GM23248 (cell line): ENCODE measurements around the gene PRKCE. TPM values are rescaled to one million over a fixed set of nuclear protein-coding genes. Genes with fewer than 3 reads are reported as not detected.

ENCODE experiments used
- DNase-seq: peaks from one replicate; pipeline ENCODE4 v3.0.0-alpha.2; 2015
- H2AFZ ChIP-seq: fragments of 200-600 bp; sonication (generic); 2 replicates; pipeline ENCODE4 v1.6.1; 2016; ENCODE audit warnings: antibody characterized with exemption
- H3F3A ChIP-seq: fragments of 200-600 bp; sonication (generic); 2 replicates; pipeline ENCODE4 v1.6.1; 2016; ENCODE audit warnings: mild to moderate bottlenecking, antibody characterized with exemption, mixed run types; ENCODE audit not compliant: insufficient read depth
- H3K27ac ChIP-seq: fragments of 200-600 bp; sonication (generic); 2 replicates; pipeline ENCODE4 v1.5.1; 2016; ENCODE audit warnings: mild to moderate bottlenecking
- H3K27me3 ChIP-seq: fragments of 200-600 bp; sonication (generic); replicated peaks from 2 replicates; pipeline ENCODE4 v1.6.1; 2016; ENCODE audit warnings: mild to moderate bottlenecking; ENCODE audit not compliant: insufficient read depth
- H3K36me3 ChIP-seq: fragments of 200-600 bp; sonication (generic); 2 replicates; pipeline ENCODE4 v1.6.1; 2016; ENCODE audit warnings: low read depth, mild to moderate bottlenecking
- H3K4me1 ChIP-seq: fragments of 200-600 bp; sonication (generic); 2 replicates; pipeline ENCODE4 v1.6.1; 2016; ENCODE audit warnings: mild to moderate bottlenecking; ENCODE audit not compliant: insufficient read depth
- H3K4me2 ChIP-seq: fragments of 200-600 bp; sonication (generic); one replicate; pipeline ENCODE4 v1.6.1; 2016; ENCODE audit warnings: mild to moderate bottlenecking; ENCODE audit not compliant: unreplicated experiment
- H3K4me3 ChIP-seq: fragments of 200-600 bp; sonication (generic); 2 replicates; pipeline ENCODE4 v1.5.1; 2016; ENCODE audit warnings: mild to moderate bottlenecking
- H3K79me2 ChIP-seq: fragments of 200-600 bp; sonication (generic); 2 replicates; pipeline ENCODE4 v1.6.1; 2016; ENCODE audit warnings: mild to moderate bottlenecking; ENCODE audit not compliant: insufficient read depth
- H3K9ac ChIP-seq: fragments of 200-600 bp; sonication (generic); 2 replicates; pipeline ENCODE4 v1.6.1; 2016; ENCODE audit warnings: mild to moderate bottlenecking
- H3K9me2 ChIP-seq: fragments of 200-600 bp; sonication (generic); 2 replicates; pipeline ENCODE4 v1.6.1; 2016; ENCODE audit warnings: mixed run types, mild to moderate bottlenecking, moderate library complexity; ENCODE audit not compliant: insufficient read depth
- H3K9me3 ChIP-seq: fragments of 200-600 bp; sonication (generic); one replicate; pipeline ENCODE4 v1.6.1; 2017; ENCODE audit warnings: low read depth
- H4K20me1 ChIP-seq: fragments of 200-600 bp; sonication (generic); 2 replicates; pipeline ENCODE4 v1.6.0; 2016; ENCODE audit not compliant: insufficient read depth
- EZH2 ChIP-seq: fragments of 200-600 bp; sonication (generic); IDR thresholded peaks from 2 replicates; pipeline ENCODE4 v1.6.1; 2018; ENCODE audit warnings: antibody characterized with exemption, mild to moderate bottlenecking; ENCODE audit not compliant: insufficient read depth, poor library complexity, severe bottlenecking
- EZH2phosphoT487 ChIP-seq: fragments of 200-600 bp; sonication (generic); IDR thresholded peaks from 2 replicates; pipeline ENCODE4 v1.6.1; 2018; ENCODE audit warnings: antibody characterized with exemption, moderate library complexity, mild to moderate bottlenecking, low read depth; ENCODE audit not compliant: insufficient read depth
- WGBS, 2 experiments: methylation state at CpG; one replicate each; pipeline ENCODE4 v1.1.6; 2015 to 2017; ENCODE audit warnings: low lambda C conversion rate in 2 of 2, low coverage in 1 of 2; ENCODE audit errors: missing lambda C conversion rate in 2 of 2; 5-methylcytosine and 5-hydroxymethylcytosine counted together
- in situ Hi-C: fragments of 300-500 bp; cut with MboI; formaldehyde crosslinking; loops from 2 replicates; pipeline ENCODE4 v1.15.0; 2020
- polyA plus RNA-seq: library from polyadenylated mRNA; unstranded; fragments of >200 nt; fragmentation: Nextera tagmentation; extraction: Ambion mirVana; gene quantifications from 2 replicates; pipeline ENCODE4 v1.2.1, GENCODE V29; 2016
- total RNA-seq: library from RNA; depleted of rRNA; stranded (reverse); fragments of >200 nt; shearing (Covaris generic); gene quantifications from 2 replicates; pipeline ENCODE4 v1.2.3, GENCODE V29; 2014

The PRKCE gene
- total and polyA plus RNA-seq, 2 experiments from 2014 or later = 5.9 to 7.0 TPM

- Histone ChIP-seq H3K27me3 (no peaks in the 10 kb centered on the region), H3F3A (peaks cover 11% of the 10 kb centered on the region; the same call in 1 of the 2 replicates), H4K20me1 (no peaks in the 10 kb centered on the region; the same call in 1 of the 2 replicates), H3K9me3 (no peaks in the 10 kb centered on the region), H3K9me2 (no peaks in the 10 kb centered on the region), H2AFZ (no peak overlapping the region), H3K9ac (no peak overlapping the region), H3K4me2 (no peak overlapping the region), H3K4me1 (peaks cover 13% of the 10 kb centered on the region), H3K4me3 (no peak overlapping the region), H3K79me2 (peaks cover 73% of the 10 kb centered on the region), H3K36me3 (no peaks in the 10 kb centered on the region), H3K27ac (no peak overlapping the region)
- DNase-seq = no peak
- 85 to 92% methylated on average over 1 of the region's 1 CpG for WGBS, 2 experiments
- no peak for TF ChIP-seq EZH2
- no peak for TF ChIP-seq EZH2phosphoT487
- in situ Hi-C loops = no loop called here
These were observed 57.7 kb downstream of the PRKCE start for GRCh38 chr2:45709137-45709536.

- DNase-seq = no peak
- no peak overlapping the region for H3K9ac ChIP-seq
- H3K36me3 ChIP-seq = no peaks in the 10 kb centered on the region
- H3K27me3 ChIP-seq = no peaks in the 10 kb centered on the region
- H3K27ac ChIP-seq = no peak overlapping the region
- TF ChIP-seq EZH2 (no peak), EZH2phosphoT487 (no peak)
- H4K20me1 ChIP-seq = no peaks in the 10 kb centered on the region; the same call in 1 of the 2 replicates
- no peak overlapping the region for H3K4me2 ChIP-seq
- in situ Hi-C loops = no loop called here
- H3K9me2 ChIP-seq = no peaks in the 10 kb centered on the region
- no peak overlapping the region for H2AFZ ChIP-seq
- 85 to 89% methylated on average over 3 of the region's 3 CpGs for WGBS, 2 experiments
- H3K9me3 ChIP-seq = no peaks in the 10 kb centered on the region
- H3K79me2 ChIP-seq = peaks cover 67% of the 10 kb centered on the region
- H3K4me3 ChIP-seq = no peak overlapping the region
- peaks cover 11% of the 10 kb centered on the region; the same call in 1 of the 2 replicates for H3F3A ChIP-seq
- H3K4me1 ChIP-seq = peaks cover 13% of the 10 kb centered on the region
These were observed 59.0 kb downstream of the PRKCE start for GRCh38 chr2:45710468-45710867.

GRCh38 chr2:45711224-45711623 lies 59.7 kb downstream of the PRKCE start:
- H3K27ac ChIP-seq = no peak overlapping the region
- H3K79me2 ChIP-seq = peaks cover 69% of the 10 kb centered on the region
- WGBS, 2 experiments = 94 to 98% methylated on average over 2 of the region's 2 CpGs
- peaks cover 8% of the 10 kb centered on the region for H3K4me1 ChIP-seq
- H3K9me3 ChIP-seq = no peaks in the 10 kb centered on the region
- no peaks in the 10 kb centered on the region; the same call in 1 of the 2 replicates for H4K20me1 ChIP-seq
- no peak for DNase-seq
- no peaks in the 10 kb centered on the region for H3K9me2 ChIP-seq
- H3K9ac ChIP-seq = no peak overlapping the region
- no peak overlapping the region for H3K4me2 ChIP-seq
- no peaks in the 10 kb centered on the region for H3K27me3 ChIP-seq
- H3K4me3 ChIP-seq = no peak overlapping the region
- no peak overlapping the region for H2AFZ ChIP-seq
- H3F3A ChIP-seq = peaks cover 8% of the 10 kb centered on the region; the same call in 1 of the 2 replicates
- in situ Hi-C loops = no loop called here
- no peak for TF ChIP-seq EZH2phosphoT487
- no peak for TF ChIP-seq EZH2
- H3K36me3 ChIP-seq = no peaks in the 10 kb centered on the region

GRCh38 chr2:45712570-45712969 lies 61.1 kb downstream of the PRKCE start:
- Histone ChIP-seq H3K27ac (no peak overlapping the region), H2AFZ (no peak overlapping the region), H3K4me2 (no peak overlapping the region), H3K4me1 (no peaks in the 10 kb centered on the region), H4K20me1 (no peaks in the 10 kb centered on the region; the same call in 1 of the 2 replicates), H3K9ac (no peak overlapping the region), H3K79me2 (peaks cover 72% of the 10 kb centered on the region), H3K9me3 (no peaks in the 10 kb centered on the region), H3F3A (no peaks in the 10 kb centered on the region), H3K27me3 (no peaks in the 10 kb centered on the region), H3K9me2 (no peaks in the 10 kb centered on the region), H3K36me3 (no peaks in the 10 kb centered on the region), H3K4me3 (no peak overlapping the region)
- TF ChIP-seq EZH2 = no peak
- TF ChIP-seq EZH2phosphoT487 = no peak
- no peak for DNase-seq
- in situ Hi-C loops = no loop called here
- WGBS, 2 experiments = 95 to 97% methylated on average over 3 of the region's 3 CpGs

- Histone ChIP-seq H3K9me3 (no peaks in the 10 kb centered on the region), H3K4me2 (no peak overlapping the region), H3K36me3 (no peaks in the 10 kb centered on the region), H3K27me3 (no peaks in the 10 kb centered on the region), H3K9me2 (no peaks in the 10 kb centered on the region), H3K27ac (no peak overlapping the region), H4K20me1 (no peaks in the 10 kb centered on the region; the same call in 1 of the 2 replicates), H3K79me2 (peaks cover 72% of the 10 kb centered on the region), H3K9ac (no peak overlapping the region), H3K4me3 (no peak overlapping the region), H3F3A (no peaks in the 10 kb centered on the region), H2AFZ (no peak overlapping the region), H3K4me1 (no peaks in the 10 kb centered on the region)
- no peak for TF ChIP-seq EZH2phosphoT487
- no peak for TF ChIP-seq EZH2
- WGBS, 2 experiments = 81 to 88% methylated on average over 4 of the region's 4 CpGs
- in situ Hi-C loops = no loop called here
- DNase-seq = no peak
These were observed 61.7 kb downstream of the PRKCE start for GRCh38 chr2:45713136-45713535.
